ENCODE results near the gene STX10. TPM values are rescaled to one million over a fixed set of nuclear protein-coding genes. Genes with fewer than 3 reads are reported as not detected.

The STX10 gene, protein sequence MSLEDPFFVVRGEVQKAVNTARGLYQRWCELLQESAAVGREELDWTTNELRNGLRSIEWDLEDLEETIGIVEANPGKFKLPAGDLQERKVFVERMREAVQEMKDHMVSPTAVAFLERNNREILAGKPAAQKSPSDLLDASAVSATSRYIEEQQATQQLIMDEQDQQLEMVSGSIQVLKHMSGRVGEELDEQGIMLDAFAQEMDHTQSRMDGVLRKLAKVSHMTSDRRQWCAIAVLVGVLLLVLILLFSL
- 10 to 100 TPM; 18.7 to 50.4 (median 25.4) TPM for total RNA-seq
- 10 to 100 TPM; 60.5 to 69.9 TPM for polyA plus RNA-seq
- long read RNA-seq, donor 1, transcript STX10-204 (8 exons, 1,136 nt): major isoform, 49 of 88 reads
- long read RNA-seq, donor 1, partial matches to known transcripts: 33 of 88 reads
- long read RNA-seq, donor 1, other reads (novel, unspliced or antisense): 4 of 88 reads
- long read RNA-seq, donor 2, transcript STX10-204 (8 exons, 1,136 nt): major isoform, 40 of 73 reads
- long read RNA-seq, donor 2, partial matches to known transcripts: 27 of 73 reads
- long read RNA-seq, donor 2, other reads (novel, unspliced or antisense): 2 of 73 reads
- long read RNA-seq, donor 3, transcript STX10-204 (8 exons, 1,136 nt): major isoform, 23 of 28 reads
- long read RNA-seq, donor 3, partial matches to known transcripts: 3 of 28 reads
- long read RNA-seq, donor 3, other reads (novel, unspliced or antisense): 0 of 28 reads

DNA sequence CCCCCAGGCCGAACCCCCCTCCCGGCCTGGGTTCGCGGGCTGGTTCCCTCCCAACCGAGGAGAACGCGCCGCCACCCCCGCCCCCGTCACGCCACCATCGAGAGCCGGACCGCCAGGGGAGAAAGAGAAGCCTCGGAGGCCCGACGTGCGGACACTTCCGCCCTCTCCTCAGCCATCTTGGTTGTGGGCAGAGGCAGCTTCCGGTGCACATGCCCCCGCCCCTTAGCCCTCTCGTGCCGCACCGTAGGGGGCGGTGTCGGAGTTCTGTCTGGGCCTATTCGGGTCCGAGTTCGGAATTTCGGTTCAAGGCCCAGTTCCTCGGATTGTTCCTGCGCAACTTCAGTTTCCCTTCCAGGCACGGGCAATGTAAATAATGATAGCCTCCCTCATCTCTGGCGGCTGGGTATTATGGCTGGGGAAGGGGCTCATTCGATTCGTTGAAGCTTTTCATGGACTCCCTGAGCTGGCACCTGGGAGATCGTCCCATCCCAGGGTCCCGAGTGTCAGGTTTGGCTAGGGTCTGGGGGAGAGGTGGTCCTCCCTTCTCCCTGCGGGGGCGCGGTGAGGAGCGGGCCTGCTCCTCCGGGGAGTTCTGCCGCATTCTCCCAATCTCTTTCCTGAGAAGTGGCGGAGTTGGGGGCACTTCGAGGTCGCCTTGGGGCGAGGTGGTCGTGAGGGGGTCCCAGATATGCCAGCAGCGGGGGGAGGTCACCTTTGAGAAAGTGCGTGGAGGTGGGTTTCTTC lies at the start of gene STX10, which contains the start of gene IER2:
STX10 (minus strand) TSS at position 189 of the 744 bp plus-strand sequence. CDS start 202 bp downstream, outside the sequence.
IER2 (plus strand) TSS at position 225 of the 744 bp plus-strand sequence. CDS start 2,776 bp downstream, outside the sequence.
- intact Hi-C loops (cut with DNase I): loop anchor here in 7 of 10 donors (1.0 to 10.0 kb wide), 13 partner anchors 33 to 697 kb away; partner anchors contain the start of genes LYL1 (in 6 of the 7), TRMT1 (in 4 of the 7), JUNB (in 2 of the 7) and NACC1 (in 2 of the 7)
- Histone ChIP-seq H3K4me3 (peak within 1 kb of the TSS; percentile 64 to 100 (median 92)), H3K4me1 (peaks cover 0 to 33% (median 24%) of the 10 kb centered on the region in 9 donors), H3K36me3 (peaks cover 0 to 23% (median 2%) of the 10 kb centered on the region in 9 donors), H3K27ac (peak within 1 kb of the TSS; percentile 91 to 100 (median 98)), H3K9me3 (no peaks in the 10 kb centered on the region), H3K27me3 (no peaks in the 10 kb centered on the region)
- TF ChIP-seq, protein P1, sequence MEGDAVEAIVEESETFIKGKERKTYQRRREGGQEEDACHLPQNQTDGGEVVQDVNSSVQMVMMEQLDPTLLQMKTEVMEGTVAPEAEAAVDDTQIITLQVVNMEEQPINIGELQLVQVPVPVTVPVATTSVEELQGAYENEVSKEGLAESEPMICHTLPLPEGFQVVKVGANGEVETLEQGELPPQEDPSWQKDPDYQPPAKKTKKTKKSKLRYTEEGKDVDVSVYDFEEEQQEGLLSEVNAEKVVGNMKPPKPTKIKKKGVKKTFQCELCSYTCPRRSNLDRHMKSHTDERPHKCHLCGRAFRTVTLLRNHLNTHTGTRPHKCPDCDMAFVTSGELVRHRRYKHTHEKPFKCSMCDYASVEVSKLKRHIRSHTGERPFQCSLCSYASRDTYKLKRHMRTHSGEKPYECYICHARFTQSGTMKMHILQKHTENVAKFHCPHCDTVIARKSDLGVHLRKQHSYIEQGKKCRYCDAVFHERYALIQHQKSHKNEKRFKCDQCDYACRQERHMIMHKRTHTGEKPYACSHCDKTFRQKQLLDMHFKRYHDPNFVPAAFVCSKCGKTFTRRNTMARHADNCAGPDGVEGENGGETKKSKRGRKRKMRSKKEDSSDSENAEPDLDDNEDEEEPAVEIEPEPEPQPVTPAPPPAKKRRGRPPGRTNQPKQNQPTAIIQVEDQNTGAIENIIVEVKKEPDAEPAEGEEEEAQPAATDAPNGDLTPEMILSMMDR (IDR thresholded peaks at IDR 0.05): peak; percentile 31 to 80 (median 67)
- peak; percentile 94 to 98 for DNase-seq
- 0% methylated on average over 51 of the region's 51 CpGs for WGBS, 2 donors
- ATAC-seq: peak; percentile 63 to 82 (median 78)

DNA sequence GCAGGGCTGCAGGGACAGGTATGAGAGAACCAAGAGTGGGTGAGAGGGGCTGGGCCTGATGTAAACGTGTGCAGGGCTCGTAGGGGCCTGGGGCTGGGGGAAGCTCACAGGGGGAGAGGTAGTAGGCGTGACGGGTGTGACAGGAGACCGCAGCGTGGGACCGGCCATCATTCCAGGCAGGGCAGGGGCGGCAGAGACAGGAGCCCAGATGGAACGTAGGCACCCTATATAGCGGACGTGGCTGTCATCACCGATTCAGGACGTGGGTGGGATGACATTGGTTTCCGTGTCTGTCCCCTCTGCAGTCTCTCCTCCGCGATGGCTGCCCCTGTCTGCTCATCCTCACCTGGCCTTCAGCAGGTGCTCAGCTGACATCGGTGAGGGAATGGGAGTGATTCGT lies 48.5 kb upstream of the STX10 start:
- TF ChIP-seq, protein P1 (IDR thresholded peaks at IDR 0.05): no peak
- WGBS, 2 donors: 62 to 79% methylated on average over 18 of the region's 18 CpGs
- intact Hi-C loops (cut with DNase I): loop anchor here in 6 of 10 donors (5.0 kb wide), 2 partner anchors 59 to 64 kb away; no protein-coding TSS in a partner anchor

DNA sequence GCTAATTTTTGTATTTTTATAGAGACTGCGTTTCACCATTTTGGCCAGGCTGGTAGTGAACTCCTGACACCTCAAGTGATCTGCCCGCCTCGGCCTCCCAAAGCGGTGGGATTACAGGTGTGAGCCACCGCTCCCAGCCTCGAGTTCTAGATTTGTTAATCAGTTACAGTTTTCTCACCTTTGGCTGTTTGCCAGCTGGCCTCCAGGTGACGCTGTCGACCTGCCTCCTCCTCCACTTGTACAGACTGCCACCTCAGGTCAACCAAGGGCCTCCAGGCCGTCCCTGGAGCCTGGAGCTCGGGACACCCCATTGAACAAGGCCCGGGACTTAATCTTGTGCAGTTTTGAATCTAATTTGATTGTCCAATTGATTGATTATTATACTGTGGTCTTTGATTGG lies 45.5 kb upstream of the STX10 start:
- Histone ChIP-seq H3K36me3 (no peaks in the 10 kb centered on the region), H3K9me3 (no peaks in the 10 kb centered on the region), H3K27ac (no peak overlapping the region), H3K4me1 (peaks cover 0 to 18% (median 0%) of the 10 kb centered on the region in 9 donors), H3K4me3 (no peak overlapping the region), H3K27me3 (no peaks in the 10 kb centered on the region)
- TF ChIP-seq, protein P1 (IDR thresholded peaks at IDR 0.05): peak in 1 of 9 donors; percentile 22
- ATAC-seq (no peak), DNase-seq (no peak)
- intact Hi-C loops (cut with DNase I): loop anchor here in 8 of 10 donors (2.0 to 5.0 kb wide), 3 partner anchors 62 to 67 kb away; no protein-coding TSS in a partner anchor
- 72 to 77% methylated on average over 11 of the region's 11 CpGs for WGBS, 2 donors

More for the DNA sequence above, 48.5 kb upstream of the STX10 start:
- no peak overlapping the region for H3K4me3 ChIP-seq
- H3K4me1 ChIP-seq: peaks cover 0 to 13% (median 0%) of the 10 kb centered on the region in 9 donors
- H3K9me3 ChIP-seq: no peaks in the 10 kb centered on the region
- ATAC-seq: no peak
- H3K27ac ChIP-seq: no peak overlapping the region
- no peak for DNase-seq
- no peaks in the 10 kb centered on the region for H3K36me3 ChIP-seq
- no peaks in the 10 kb centered on the region for H3K27me3 ChIP-seq

Measured in heart right ventricle (tissue), 16 donors.